Gastrocnemius medialis (tissue), 4 donors: ENCODE results near the gene GAREM1. TPM values are rescaled to one million over a fixed set of nuclear protein-coding genes. Genes with fewer than 3 reads are reported as not detected.

Experiments
- ATAC-seq, 2 donors: fragments of 150-250 bp; one replicate each; pipeline ENCODE4 v1.9.1; 2016
- DNase-seq, 2 donors: peaks; one replicate each; pipeline ENCODE4 v3.0.0-alpha.2; 2019
- H3K27ac ChIP-seq, 4 donors: fragments of 200-600 bp; sonication (generic); 1 replicate in 1 of 4; 2 replicates in 3 of 4; pipeline ENCODE4 v1.5.1; 2016 to 2018; ENCODE audit warnings: mild to moderate bottlenecking in 2 of 4, moderate library complexity in 1 of 4
- H3K27me3 ChIP-seq, 3 donors: fragments of 200-600 bp; sonication (generic) in 2 of 3; 1 replicate in 1 of 3; 2 replicates in 2 of 3; pipeline versions ENCODE4 v1.5.1 to v1.6.0; 2016 to 2019; ENCODE audit warnings: mild to moderate bottlenecking in 1 of 3, moderate library complexity in 1 of 3
- H3K36me3 ChIP-seq, 2 donors: fragments of 200-600 bp; sonication (generic) in 1 of 2; one replicate each; pipeline ENCODE4 v1.5.1; 2017 to 2018
- H3K4me1 ChIP-seq, 2 donors: fragments of 200-600 bp; sonication (generic) in 1 of 2; one replicate each; pipeline ENCODE4 v1.5.1; 2016 to 2017; ENCODE audit warnings: mild to moderate bottlenecking in 2 of 2
- H3K4me3 ChIP-seq, 4 donors: fragments of 200-600 bp; sonication (generic) in 3 of 4; 1 replicate in 1 of 4; 2 replicates in 3 of 4; pipeline ENCODE4 v1.5.1; 2016 to 2019; ENCODE audit warnings: mild to moderate bottlenecking in 2 of 4
- H3K9me3 ChIP-seq, 3 donors: fragments of 200-600 bp; sonication (generic) in 2 of 3; 1 replicate in 1 of 3; 2 replicates in 2 of 3; pipeline ENCODE4 v1.5.1; 2016 to 2019
- POLR2A ChIP-seq, 2 donors: fragments of 450-650 bp; IDR thresholded peaks; one replicate each; pipeline ENCODE4 v1.6.1; 2017; ENCODE audit warnings: antibody characterized with exemption in 2 of 2, mild to moderate bottlenecking in 2 of 2, moderate library complexity in 2 of 2
- in situ Hi-C, 4 donors: fragments of 200-750 bp; cut with MboI; loops; one replicate each; pipeline versions ENCODE4 v1.15.0 to v1.8.0; 2017; ENCODE audit warnings: low sequenced_read_pairs in 4 of 4
- intact Hi-C: fragments of 100-400 bp; cut with DNase I; formaldehyde crosslinking; loops from one replicate; pipeline ENCODE4 v1.15.1; 2023; ENCODE audit warnings: low total_unique reads
- total RNA-seq, 4 donors: library from RNA; depleted of rRNA; stranded (reverse); fragments of >200 nt; gene quantifications; one replicate each; pipeline versions ENCODE4 v1.1.0 to v1.2.3, GENCODE V29; 2016
- TF ChIP-seq, protein P1 (sequence below), 5 experiments: fragments of 450-650 bp in 3 of 5; fragments of 200-600 bp in 2 of 5; sonication (generic) in 2 of 5; IDR thresholded peaks in 4 of 5; conservative IDR thresholded peaks in 1 of 5; 1 replicate in 4 of 5; 2 replicates in 1 of 5; pipeline ENCODE4 v1.5.1; 2016 to 2019; ENCODE audit warnings: antibody characterized with exemption in 5 of 5, mild to moderate bottlenecking in 3 of 5, moderate library complexity in 3 of 5

Gene GAREM1
- total RNA-seq, 4 donors from 2014 or later, result 13.4 to 21.9 (median 16.4) TPM

DNA sequence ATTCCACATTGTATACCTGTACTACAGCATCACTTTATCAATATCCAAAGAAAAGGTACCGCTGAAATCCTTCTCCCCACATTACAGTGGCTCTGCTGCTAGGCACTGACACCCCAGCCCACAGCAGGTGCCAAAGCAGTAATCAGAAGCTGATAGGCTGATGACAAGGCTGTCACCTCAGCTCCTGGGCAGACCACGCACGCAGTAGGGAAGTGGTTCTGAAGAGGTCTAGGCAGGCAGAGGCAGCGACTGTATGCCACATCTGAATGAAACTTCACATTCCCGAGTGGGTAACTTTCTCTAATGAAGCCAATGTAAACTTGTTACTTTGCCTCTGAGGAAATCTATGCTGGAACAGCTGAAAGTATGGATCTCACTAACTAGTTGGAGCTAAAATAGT, 167.9 kb downstream of the GAREM1 start:
- Histone ChIP-seq H3K9me3 (no peaks in the 10 kb centered on the region), H3K4me3 (no peak overlapping the region), H3K27ac (peak overlapping the region; percentile 66 to 85 (median 78)), H3K4me1 (peaks cover 16 to 23% of the 10 kb centered on the region in 2 donors), H3K27me3 (no peaks in the 10 kb centered on the region), H3K36me3 (no peaks in the 10 kb centered on the region)
- ATAC-seq (peak in 1 of 2 donors; percentile 19), DNase-seq (no peak)
- TF ChIP-seq, protein P1, sequence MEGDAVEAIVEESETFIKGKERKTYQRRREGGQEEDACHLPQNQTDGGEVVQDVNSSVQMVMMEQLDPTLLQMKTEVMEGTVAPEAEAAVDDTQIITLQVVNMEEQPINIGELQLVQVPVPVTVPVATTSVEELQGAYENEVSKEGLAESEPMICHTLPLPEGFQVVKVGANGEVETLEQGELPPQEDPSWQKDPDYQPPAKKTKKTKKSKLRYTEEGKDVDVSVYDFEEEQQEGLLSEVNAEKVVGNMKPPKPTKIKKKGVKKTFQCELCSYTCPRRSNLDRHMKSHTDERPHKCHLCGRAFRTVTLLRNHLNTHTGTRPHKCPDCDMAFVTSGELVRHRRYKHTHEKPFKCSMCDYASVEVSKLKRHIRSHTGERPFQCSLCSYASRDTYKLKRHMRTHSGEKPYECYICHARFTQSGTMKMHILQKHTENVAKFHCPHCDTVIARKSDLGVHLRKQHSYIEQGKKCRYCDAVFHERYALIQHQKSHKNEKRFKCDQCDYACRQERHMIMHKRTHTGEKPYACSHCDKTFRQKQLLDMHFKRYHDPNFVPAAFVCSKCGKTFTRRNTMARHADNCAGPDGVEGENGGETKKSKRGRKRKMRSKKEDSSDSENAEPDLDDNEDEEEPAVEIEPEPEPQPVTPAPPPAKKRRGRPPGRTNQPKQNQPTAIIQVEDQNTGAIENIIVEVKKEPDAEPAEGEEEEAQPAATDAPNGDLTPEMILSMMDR (IDR thresholded peaks at IDR 0.05 in 4 of 5, conservative IDR thresholded peaks at IDR 0.05 in 1 of 5), result no peak
- TF ChIP-seq POLR2A (IDR thresholded peaks at IDR 0.05), result no peak
- intact Hi-C loops (loop anchor here (5.0 to 10.0 kb wide), 3 partner anchors 59 to 208 kb away; partner anchors contain the start of gene RNF138), in situ Hi-C loops (no loop called here)

DNA sequence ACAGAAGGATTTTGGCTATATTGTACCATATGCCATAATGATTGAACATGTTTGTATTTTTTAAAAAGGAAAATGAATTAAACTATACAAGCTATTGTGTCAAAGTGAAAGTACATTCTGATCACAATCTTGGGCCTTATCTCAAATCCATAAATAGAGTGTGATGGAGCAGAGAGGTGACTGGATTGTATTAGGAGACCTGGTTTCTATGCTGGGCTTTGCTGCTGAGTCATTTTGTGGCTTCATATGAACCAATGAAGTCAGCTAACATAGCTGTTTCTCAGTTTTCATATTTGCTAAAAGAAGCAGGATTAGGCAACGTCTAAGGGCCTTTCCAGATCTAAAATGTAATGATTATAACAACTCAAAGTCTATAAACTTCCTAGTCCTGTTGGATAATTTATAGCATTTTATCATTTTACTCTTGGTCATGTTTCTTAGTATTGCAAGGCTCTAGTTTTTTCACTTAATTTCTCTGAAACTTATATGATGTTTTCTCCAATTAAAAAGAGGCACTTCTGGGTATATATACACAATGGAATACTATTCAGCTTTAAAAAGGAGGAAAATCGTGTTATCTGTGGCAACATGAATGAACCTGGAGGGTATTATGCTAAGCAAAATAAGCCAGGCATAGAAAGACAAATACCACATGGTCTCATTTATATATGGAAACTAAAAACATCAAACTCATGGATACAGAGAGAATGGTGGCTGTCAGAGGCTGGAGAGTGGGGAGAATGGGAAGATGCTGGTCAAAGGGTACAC, 168.5 kb downstream of the GAREM1 start:
- H3K27ac ChIP-seq, result peak overlapping the region; percentile 66 to 85 (median 78)
- ATAC-seq, result peak; percentile 94 to 98
- H3K27me3 ChIP-seq, result no peaks in the 10 kb centered on the region
- H3K9me3 ChIP-seq, result no peaks in the 10 kb centered on the region
- peaks cover 16 to 23% of the 10 kb centered on the region in 2 donors for H3K4me1 ChIP-seq
- TF ChIP-seq, protein P1 (IDR thresholded peaks at IDR 0.05 in 4 of 5, conservative IDR thresholded peaks at IDR 0.05 in 1 of 5), result no peak
- no peak for TF ChIP-seq POLR2A (IDR thresholded peaks at IDR 0.05)
- in situ Hi-C loops, result no loop called here
- peak; percentile 22 to 58 for DNase-seq
- H3K36me3 ChIP-seq, result no peaks in the 10 kb centered on the region
- H3K4me3 ChIP-seq, result peak overlapping the region in 2 of 4 donors; percentile 24 to 25
- intact Hi-C loops, result loop anchor here (5.0 to 10.0 kb wide), 3 partner anchors 60 to 207 kb away; partner anchors contain the start of gene RNF138

DNA sequence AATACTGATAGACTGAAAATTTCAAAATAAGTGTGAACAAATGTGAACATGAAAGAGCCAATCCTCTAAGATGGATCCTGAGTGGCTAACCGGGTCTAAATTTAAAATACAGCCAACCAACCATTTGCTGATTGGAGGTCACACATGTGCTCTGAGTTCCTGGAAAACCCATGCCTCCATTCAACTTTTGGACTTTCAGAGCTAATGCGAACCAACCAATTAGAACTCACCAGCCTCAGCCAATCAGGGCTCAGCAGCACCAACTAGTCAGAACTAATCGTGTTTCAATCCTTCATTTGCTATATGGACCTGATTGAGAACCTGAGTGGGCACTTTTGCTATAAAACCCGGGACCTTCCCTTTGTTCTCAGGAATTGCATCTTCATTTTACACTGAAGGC, 169.3 kb downstream of the GAREM1 start:
- DNase-seq, result no peak
- Histone ChIP-seq H3K4me3 (no peak overlapping the region), H3K36me3 (no peaks in the 10 kb centered on the region), H3K9me3 (no peaks in the 10 kb centered on the region), H3K27ac (peak overlapping the region; percentile 66 to 85 (median 78)), H3K4me1 (peaks cover 16 to 23% of the 10 kb centered on the region in 2 donors), H3K27me3 (no peaks in the 10 kb centered on the region)
- intact Hi-C loops (loop anchor here (5.0 to 10.0 kb wide), 3 partner anchors 61 to 207 kb away; partner anchors contain the start of gene RNF138), in situ Hi-C loops (no loop called here)
- no peak for TF ChIP-seq POLR2A (IDR thresholded peaks at IDR 0.05)
- TF ChIP-seq, protein P1 (IDR thresholded peaks at IDR 0.05 in 4 of 5, conservative IDR thresholded peaks at IDR 0.05 in 1 of 5), result no peak
- ATAC-seq, result no peak

DNA sequence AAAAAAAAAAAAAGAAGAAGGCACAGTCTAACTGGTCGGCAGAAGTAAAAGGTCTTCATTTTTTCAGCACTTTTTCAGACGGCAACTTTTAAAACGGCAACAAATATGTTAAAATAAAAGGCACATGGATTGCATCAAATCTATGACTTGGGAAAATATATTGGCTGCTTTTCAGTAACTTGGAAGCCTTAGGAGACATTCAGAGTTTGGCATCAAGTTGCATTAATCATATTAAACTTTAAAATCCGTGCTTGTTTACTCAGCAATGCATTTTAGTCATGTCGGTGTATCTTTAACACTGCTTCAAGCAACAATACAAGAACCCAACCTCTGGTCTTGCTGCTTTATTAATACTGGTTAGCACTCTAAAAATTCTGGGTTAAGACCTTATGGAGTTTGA, 169.8 kb downstream of the GAREM1 start:
- no peak for DNase-seq
- Histone ChIP-seq H3K27me3 (no peaks in the 10 kb centered on the region), H3K36me3 (no peaks in the 10 kb centered on the region), H3K4me3 (no peak overlapping the region), H3K9me3 (no peaks in the 10 kb centered on the region), H3K4me1 (peaks cover 16 to 23% of the 10 kb centered on the region in 2 donors), H3K27ac (peak overlapping the region; percentile 66 to 85 (median 78))
- no peak for ATAC-seq
- in situ Hi-C loops, result no loop called here
- intact Hi-C loops, result loop anchor here (5.0 to 10.0 kb wide), 3 partner anchors 61 to 206 kb away; partner anchors contain the start of gene RNF138
- TF ChIP-seq, protein P1 (IDR thresholded peaks at IDR 0.05 in 4 of 5, conservative IDR thresholded peaks at IDR 0.05 in 1 of 5), result no peak
- TF ChIP-seq POLR2A (IDR thresholded peaks at IDR 0.05), result no peak
